SU-DHL-6 (cell line): ENCODE measurements around the gene ADAMTS17.

Source experiments
- EZH2phosphoT487 ChIP-seq: fragments of 200-600 bp; sonication (generic), shearing (Covaris generic); conservative IDR thresholded peaks from 2 replicates; pipeline ENCODE4 v1.6.1; 2018; ENCODE audit warnings: mild to moderate bottlenecking, antibody characterized with exemption, low read length, moderate library complexity, mixed read lengths
- TF ChIP-seq, protein P1 (sequence below): fragments of 200-600 bp; sonication (generic); IDR thresholded peaks from one replicate; pipeline ENCODE4 v1.5.1; 2017; ENCODE audit warnings: antibody characterized with exemption, mild to moderate bottlenecking, low read length, moderate library complexity; ENCODE audit not compliant: insufficient read depth, poor library complexity, severe bottlenecking

- TF ChIP-seq, protein P1, sequence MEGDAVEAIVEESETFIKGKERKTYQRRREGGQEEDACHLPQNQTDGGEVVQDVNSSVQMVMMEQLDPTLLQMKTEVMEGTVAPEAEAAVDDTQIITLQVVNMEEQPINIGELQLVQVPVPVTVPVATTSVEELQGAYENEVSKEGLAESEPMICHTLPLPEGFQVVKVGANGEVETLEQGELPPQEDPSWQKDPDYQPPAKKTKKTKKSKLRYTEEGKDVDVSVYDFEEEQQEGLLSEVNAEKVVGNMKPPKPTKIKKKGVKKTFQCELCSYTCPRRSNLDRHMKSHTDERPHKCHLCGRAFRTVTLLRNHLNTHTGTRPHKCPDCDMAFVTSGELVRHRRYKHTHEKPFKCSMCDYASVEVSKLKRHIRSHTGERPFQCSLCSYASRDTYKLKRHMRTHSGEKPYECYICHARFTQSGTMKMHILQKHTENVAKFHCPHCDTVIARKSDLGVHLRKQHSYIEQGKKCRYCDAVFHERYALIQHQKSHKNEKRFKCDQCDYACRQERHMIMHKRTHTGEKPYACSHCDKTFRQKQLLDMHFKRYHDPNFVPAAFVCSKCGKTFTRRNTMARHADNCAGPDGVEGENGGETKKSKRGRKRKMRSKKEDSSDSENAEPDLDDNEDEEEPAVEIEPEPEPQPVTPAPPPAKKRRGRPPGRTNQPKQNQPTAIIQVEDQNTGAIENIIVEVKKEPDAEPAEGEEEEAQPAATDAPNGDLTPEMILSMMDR: no peak
- no peak for TF ChIP-seq EZH2phosphoT487
Observed at GRCh38 chr15:100241572-100242482, 99.9 kb downstream of the ADAMTS17 start.
